ENCODE data around the gene HIGD2A. TPM values are rescaled to one million over a fixed set of nuclear protein-coding genes. Genes with fewer than 3 reads are reported as not detected.

The HIGD2A gene
- total and polyA plus RNA-seq, 2 experiments from 2014 or later: 67.7 to 194 TPM

- Mint-ChIP-seq H3K36me3 (ENCODE audit: low read depth) (peaks cover 76% of the 10 kb centered on the region), H3K27ac (no peak overlapping the region), H3K9me3 (no peaks in the 10 kb centered on the region), H3K27me3 (ENCODE audit: insufficient read depth, low read depth, poor library complexity) (peaks cover 8% of the 10 kb centered on the region), H3K4me1 (peaks cover 12% of the 10 kb centered on the region), H3K4me3 (no peak overlapping the region)
- no peak for DNase-seq (ENCODE audit: low spot score)
- Histone ChIP-seq H3F3A (replicated peaks; ENCODE audit: low read depth) (peaks cover 18% of the 10 kb centered on the region; the same call in 1 of the 2 replicates), H3K4me3 (no peak overlapping the region), H3K27me3 (ENCODE audit: insufficient read depth) (no peaks in the 10 kb centered on the region), H4K20me1 (replicated peaks; ENCODE audit: insufficient read depth) (peaks cover 21% of the 10 kb centered on the region), H2AFZ (no peak overlapping the region), H3K9me2 (ENCODE audit: insufficient read depth) (no peaks in the 10 kb centered on the region), H3K27ac (ENCODE audit: low read depth) (no peak overlapping the region), H3K4me1 (ENCODE audit: insufficient read depth) (peaks cover 9% of the 10 kb centered on the region; the same call in 1 of the 2 replicates), H3K4me2 (no peak overlapping the region), H3K36me3 (ENCODE audit: insufficient read depth) (peaks cover 27% of the 10 kb centered on the region), H3K79me2 (replicated peaks; ENCODE audit: insufficient read depth) (peaks cover 33% of the 10 kb centered on the region)
- ATAC-seq: no peak
- TF ChIP-seq CTCF (conservative IDR thresholded peaks at IDR 0.05; ENCODE audit: low read depth in 2 of 2) (no peak), ETS1 (IDR thresholded peaks at IDR 0.05) (no peak), ZNF331 (CRISPR knock-in tag; IDR thresholded peaks at IDR 0.05; ENCODE audit: low read depth) (no peak), EZH2 (IDR thresholded peaks at IDR 0.05; ENCODE audit: low read depth, unreplicated experiment) (no peak), ZNF114 (CRISPR knock-in tag; IDR thresholded peaks at IDR 0.05) (no peak), JUNB (IDR thresholded peaks at IDR 0.05; ENCODE audit: unreplicated experiment) (no peak), EZH2phosphoT487 (IDR thresholded peaks at IDR 0.05; ENCODE audit: unreplicated experiment) (no peak), NANOG (IDR thresholded peaks at IDR 0.05; ENCODE audit: borderline replicate concordance) (no peak), POLR2AphosphoS5 (IDR thresholded peaks at IDR 0.05; ENCODE audit: low read depth) (no peak), CREB1 (CRISPR knock-in tag; IDR thresholded peaks at IDR 0.05; ENCODE audit: low read depth) (no peak), STAT1 (IDR thresholded peaks at IDR 0.05; ENCODE audit: unreplicated experiment) (no peak), ZNF462 (CRISPR knock-in tag; IDR thresholded peaks at IDR 0.05) (no peak)
- TF ChIP-seq, protein P1, sequence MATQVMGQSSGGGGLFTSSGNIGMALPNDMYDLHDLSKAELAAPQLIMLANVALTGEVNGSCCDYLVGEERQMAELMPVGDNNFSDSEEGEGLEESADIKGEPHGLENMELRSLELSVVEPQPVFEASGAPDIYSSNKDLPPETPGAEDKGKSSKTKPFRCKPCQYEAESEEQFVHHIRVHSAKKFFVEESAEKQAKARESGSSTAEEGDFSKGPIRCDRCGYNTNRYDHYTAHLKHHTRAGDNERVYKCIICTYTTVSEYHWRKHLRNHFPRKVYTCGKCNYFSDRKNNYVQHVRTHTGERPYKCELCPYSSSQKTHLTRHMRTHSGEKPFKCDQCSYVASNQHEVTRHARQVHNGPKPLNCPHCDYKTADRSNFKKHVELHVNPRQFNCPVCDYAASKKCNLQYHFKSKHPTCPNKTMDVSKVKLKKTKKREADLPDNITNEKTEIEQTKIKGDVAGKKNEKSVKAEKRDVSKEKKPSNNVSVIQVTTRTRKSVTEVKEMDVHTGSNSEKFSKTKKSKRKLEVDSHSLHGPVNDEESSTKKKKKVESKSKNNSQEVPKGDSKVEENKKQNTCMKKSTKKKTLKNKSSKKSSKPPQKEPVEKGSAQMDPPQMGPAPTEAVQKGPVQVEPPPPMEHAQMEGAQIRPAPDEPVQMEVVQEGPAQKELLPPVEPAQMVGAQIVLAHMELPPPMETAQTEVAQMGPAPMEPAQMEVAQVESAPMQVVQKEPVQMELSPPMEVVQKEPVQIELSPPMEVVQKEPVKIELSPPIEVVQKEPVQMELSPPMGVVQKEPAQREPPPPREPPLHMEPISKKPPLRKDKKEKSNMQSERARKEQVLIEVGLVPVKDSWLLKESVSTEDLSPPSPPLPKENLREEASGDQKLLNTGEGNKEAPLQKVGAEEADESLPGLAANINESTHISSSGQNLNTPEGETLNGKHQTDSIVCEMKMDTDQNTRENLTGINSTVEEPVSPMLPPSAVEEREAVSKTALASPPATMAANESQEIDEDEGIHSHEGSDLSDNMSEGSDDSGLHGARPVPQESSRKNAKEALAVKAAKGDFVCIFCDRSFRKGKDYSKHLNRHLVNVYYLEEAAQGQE (IDR thresholded peaks at IDR 0.05; ENCODE audit: unreplicated experiment): no peak
These were observed 5.2 kb upstream of the HIGD2A start for GRCh38 chr5:176383248-176383905.

All from GM23338 (cell line).